Daoy (cell line): ENCODE results near the gene TNS3. TPM values are rescaled to one million over a fixed set of nuclear protein-coding genes. Genes with fewer than 3 reads are reported as not detected.

Experiments used
- DNase-seq: peaks from one replicate; pipeline ENCODE4 v3.0.0-alpha.2; 2015; ENCODE audit warnings: low read depth
- total RNA-seq: library from RNA; depleted of rRNA; stranded (reverse); fragments of >200 nt; shearing (Covaris generic); gene quantifications from 2 replicates; pipeline ENCODE4 v1.2.3, GENCODE V29; 2014

TNS3 gene
- total RNA-seq, 1 experiment from 2014 or later: 58.3 TPM

DNA sequence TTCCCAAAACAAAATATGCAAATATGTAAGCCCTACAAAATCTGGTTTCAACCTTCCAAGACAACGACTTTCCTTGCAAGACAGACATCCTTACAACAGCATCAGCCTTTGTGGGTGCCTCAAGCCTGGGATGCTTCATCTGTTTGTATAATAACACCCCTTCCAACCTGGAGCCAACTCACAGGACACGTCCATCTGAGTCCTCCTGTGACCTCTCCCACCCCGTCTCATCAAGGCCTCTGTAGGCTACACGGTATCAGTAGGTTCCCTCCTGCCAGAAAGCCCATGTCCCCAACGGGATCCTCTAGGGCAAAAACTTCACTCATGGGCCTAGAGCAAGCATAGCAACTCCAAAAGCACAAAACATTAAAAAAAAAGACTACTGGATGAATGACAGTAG is 173.2 kb downstream of the TNS3 start:
- DNase-seq: no peak

DNA sequence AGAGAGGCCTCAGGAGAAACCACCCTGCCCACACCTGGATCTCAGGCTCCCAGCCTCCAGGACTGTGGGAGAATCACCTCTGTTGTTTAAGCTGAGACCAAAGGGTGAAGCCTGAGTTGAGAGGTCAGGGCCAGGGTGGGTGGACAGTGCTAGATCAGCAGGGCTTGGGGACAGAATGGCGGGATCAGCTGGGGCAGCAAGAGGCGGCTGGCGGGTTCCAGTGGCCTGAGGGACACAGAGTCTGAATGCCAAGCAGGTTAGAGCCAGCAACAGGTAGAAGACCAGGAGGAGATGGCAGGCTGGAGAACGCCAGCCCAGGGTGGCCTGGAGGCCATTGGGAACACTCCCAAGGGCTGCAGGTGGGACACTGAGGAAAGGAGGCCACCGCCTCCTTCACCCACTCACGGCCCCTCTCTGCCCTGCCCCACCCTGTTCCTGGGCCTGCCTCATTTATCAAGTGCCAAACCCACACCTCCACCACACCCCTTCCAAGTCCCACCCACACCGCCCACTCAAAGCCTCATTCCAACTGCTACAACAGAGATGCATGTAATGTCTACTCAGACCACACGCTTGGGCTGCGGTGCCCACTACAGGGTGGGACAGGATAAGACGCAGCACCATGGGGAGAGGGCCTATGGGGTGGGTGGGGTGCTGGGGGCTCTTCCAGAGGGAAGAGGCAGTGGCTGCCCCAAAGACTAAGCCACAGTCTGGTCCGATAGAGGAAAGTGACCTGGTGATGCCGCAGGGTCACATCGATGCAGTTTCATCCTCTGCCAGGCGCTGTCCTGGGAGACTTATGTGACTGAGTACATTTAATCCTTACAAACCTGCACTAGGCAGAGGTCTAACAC is 173.9 kb downstream of the TNS3 start:
- no peak for DNase-seq

DNA sequence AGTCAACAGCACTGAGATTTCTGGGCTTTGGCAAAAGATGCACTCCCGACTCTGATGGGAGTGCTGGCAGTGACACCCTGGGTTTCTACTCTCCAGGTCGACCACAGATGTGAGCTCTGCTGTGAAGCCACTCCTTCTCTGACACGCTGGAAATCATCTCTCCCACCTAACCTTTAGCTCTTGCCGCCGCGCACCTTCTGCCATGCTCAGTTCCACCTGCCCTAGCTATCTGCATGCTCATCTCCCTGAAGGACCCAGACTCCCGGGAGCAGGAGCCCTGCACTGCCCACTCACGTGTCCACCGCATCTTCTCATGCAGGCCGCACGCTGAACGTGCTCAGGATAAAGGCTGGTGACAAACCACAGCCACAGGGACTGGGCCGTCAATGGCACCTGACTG is 174.8 kb downstream of the TNS3 start:
- no peak for DNase-seq

DNA sequence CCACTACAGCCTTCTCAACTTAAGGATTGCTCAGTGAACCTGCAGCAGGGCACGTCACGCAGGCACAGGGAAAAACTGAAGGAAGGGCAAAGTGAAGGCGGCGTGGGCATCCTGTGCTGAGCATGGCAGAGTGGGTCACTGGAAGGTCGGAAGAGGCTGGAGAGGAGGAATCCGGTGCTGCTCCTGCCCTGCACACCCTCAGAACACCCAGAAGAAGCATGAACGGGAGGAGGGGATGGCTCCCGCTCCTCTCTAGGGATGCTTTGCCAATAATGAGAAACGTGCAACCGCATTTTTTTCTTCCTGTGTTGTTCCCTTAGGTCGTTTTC is 175.1 kb downstream of the TNS3 start:
- DNase-seq: no peak

GRCh38 chr7:47405921-47406800 is 175.8 kb downstream of the TNS3 start:
- peak; percentile 72 for DNase-seq

DNA sequence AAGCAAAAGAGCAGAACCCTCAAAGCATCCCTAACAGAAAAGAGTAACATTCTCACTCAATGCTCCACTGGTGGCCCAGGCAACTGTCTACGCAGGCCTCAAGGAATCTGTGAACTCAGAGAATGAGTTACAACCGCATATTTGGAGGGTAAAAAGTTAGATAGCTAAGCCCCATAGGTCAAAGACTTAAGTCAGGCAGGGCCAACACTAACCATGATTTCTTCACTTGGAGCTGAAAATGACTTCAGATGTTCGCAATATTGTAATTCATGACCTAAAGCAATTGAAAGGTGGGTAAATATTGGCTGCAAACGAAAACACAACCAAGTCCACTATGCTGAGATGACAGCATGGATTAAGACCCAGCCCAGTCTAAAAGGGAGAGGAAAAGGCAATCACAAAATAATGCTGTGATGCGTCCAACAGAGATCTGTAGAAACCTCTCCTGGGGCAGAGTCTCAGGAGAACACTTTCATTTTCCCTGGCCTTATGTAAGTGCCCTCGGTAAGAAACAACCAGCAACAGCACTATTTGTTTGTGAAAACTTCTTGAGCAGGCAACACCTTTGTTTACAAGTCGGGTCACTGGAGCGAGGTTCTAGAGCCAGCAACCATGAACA is 176.5 kb downstream of the TNS3 start:
- no peak for DNase-seq

DNA sequence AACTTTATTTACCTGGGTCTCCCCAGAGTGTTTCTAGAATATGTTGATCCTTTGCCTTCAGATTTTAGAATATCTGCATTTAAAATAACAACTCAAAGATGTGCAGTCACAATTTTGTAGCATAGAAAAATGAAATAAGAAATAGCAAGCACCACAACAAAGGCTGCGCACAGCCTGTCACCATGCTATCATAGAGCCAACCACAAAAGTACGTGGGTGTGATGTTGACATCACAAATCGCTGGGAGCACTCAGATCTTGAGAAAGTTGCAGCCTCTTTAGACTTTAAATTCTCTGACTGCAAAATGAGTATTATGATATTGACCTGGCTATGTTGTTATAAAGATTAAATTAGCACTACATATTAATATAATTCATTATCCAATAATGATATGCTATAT is 177.9 kb downstream of the TNS3 start:
- no peak for DNase-seq

DNA sequence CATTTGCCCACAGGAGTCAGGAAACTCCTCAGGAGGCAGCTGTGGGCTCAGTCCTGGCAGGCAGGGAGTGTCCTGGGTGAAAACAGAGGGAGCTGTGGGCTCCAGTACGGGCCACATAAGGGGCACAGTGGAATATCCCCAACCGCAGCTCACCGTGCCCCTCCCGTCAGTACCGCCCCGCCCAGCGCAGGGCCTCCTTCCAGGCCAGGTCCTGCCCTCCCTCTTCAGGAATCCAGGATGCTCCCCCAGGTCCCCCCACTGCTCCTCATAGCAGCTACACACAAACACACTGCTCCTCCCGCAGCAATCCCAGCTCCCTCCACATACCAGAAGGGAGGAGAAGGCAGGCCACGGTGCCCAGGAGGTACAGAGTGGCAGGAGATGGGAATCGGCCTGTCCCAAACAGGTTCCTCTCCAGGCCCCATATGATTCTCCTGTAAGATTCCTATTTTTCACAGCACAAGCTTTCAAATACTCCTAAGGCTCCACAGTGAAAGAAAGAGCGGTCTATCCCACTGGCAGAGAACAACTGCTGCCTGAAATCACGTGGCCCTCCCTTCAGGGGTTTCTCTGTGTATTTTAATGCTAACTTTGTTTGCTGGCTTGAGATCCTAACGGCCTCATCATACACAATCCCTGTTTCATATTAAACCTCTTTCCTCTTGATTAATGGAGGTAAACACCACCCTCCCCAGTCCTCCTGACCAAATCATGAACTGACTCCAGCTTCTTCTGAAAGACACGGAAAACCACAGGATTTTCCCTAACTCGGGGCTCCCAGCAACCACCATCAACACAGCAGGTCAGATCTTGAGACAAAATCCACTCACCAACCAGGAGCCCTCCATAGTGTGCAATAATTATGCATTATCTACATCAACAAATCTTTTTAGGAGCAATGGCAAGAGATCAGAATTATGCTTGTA is 178.7 kb downstream of the TNS3 start:
- DNase-seq: no peak

- no peak for DNase-seq
Observed at GRCh38 chr7:47401611-47402570, 180.0 kb downstream of the TNS3 start.

DNA sequence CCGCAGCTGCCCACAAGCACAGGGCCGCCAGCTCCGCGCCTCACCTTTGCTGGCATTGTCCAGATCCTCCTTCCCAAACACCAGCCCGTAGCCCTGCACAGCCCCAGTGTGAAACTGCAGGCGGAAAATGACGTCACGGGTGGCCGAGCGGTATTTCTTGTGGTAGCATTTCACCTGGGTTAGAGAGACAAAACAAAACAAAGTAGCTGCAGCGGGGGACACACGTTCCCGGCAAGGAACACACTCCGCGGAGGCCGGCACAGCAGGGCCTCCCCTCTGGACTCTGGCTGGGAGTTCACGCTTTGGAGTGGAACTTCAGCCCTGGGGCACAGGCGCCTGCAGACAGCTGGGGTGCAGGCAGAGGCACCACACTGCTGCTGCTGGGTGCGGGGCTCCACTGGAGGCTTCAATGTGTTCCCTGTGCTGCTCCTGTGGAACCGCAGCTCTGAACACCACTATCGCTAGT is 181.1 kb downstream of the TNS3 start:
- DNase-seq: no peak

- no peak for DNase-seq
Observed at GRCh38 chr7:47400001-47400400, 181.9 kb downstream of the TNS3 start.

- no peak for DNase-seq
Observed at GRCh38 chr7:47394751-47395252, 187.1 kb downstream of the TNS3 start.

DNA sequence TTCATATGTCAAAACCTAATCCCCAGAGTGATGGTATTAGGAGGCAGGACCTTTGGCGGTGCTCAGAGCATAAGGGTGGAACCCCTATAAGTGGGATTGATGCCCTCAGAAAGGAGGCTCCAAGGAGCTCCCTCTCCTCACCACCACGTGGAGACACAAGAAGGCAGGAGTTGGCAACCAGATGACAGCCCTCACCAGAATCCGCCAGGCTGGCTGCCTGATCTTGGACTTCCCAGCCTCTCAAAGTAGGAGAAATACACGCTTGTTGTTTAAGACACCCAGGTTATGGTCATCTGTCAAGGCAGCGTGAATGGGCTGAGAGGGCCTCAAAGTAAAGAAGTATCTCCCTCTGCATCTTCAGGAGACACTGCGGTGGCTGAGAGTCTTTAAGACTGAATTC is 187.7 kb downstream of the TNS3 start:
- DNase-seq: no peak

DNA sequence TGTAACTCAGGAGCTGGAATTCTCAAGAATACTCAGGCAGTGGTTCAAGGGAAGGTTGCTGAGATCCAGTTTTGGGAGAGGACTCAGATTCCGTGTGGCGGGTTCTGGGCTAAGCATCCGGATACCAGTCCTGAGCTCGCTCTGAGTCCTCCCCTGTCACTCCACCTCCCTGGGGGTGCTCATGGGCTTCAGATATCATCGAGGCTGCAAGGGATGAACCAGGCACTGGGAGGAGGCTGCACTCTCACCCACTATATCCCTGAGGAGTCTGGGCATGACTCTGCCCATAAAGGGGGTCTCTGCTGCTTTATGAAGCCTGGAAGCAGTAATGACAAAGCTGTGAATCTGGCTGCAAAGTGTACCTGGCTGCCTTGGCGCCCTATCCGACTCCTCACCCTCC is 188.5 kb downstream of the TNS3 start:
- DNase-seq: no peak

- DNase-seq: no peak
Observed at GRCh38 chr7:47392241-47392759, 189.6 kb downstream of the TNS3 start.

- DNase-seq: no peak
Observed at GRCh38 chr7:47391726-47392125, 190.2 kb downstream of the TNS3 start.

GRCh38 chr7:47390914-47391313 is 191.0 kb downstream of the TNS3 start:
- no peak for DNase-seq

DNA sequence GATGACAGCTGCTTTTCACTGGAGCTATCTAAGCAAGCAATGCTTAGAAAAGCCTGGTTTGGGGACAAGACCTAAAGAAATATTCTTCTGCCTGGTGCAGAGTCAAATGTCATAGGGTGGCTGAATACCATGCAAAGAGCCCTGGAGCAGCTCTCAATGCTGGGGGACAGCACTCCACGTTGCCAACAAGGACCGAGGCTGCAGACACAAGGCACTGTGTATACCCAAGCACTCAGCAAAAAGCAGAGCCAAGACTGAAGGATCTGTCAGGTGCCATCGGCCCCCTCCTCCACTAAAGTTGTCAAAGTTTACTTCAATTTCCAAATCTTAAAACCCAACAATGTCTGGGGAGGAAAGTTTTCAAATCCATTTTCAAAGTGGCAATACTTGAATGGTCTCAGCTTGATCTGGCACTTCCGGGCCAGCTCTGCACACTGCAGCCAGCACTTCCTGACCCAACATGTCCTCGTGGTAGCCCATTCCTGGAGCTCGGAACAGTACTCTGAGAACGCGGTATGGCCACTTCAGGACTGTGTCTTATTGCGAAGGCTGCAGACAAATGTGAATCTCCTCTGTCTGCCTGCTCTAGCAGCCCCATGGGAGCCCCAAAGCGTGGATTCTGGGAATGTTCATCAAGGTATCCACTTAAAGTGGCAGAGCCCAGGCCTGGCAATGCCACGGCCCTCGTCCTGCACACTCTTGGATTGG is 191.8 kb downstream of the TNS3 start:
- no peak for DNase-seq
